ENCODE measurements around the gene HNF1A. TPM values are rescaled to one million over a fixed set of nuclear protein-coding genes. Genes with fewer than 3 reads are reported as not detected.

HNF1A gene
- total RNA-seq, 6 experiments from 2014 or later, result not detected

GRCh38 chr12:121022713-121023112, 44.4 kb downstream of the HNF1A start:
- Mint-ChIP-seq H3K27ac (no peak overlapping the region), H3K4me3 (no peak overlapping the region), H3K9me3 (no peaks in the 10 kb centered on the region), H3K27me3 (ENCODE audit: insufficient read depth) (peaks cover 28% of the 10 kb centered on the region), H3K36me3 (ENCODE audit: low read depth) (no peaks in the 10 kb centered on the region), H3K4me1 (ENCODE audit: low read depth) (peaks cover 8% of the 10 kb centered on the region; the same call in 1 of the 2 replicates)
- no peak for DNase-seq
- TF ChIP-seq, protein P1, sequence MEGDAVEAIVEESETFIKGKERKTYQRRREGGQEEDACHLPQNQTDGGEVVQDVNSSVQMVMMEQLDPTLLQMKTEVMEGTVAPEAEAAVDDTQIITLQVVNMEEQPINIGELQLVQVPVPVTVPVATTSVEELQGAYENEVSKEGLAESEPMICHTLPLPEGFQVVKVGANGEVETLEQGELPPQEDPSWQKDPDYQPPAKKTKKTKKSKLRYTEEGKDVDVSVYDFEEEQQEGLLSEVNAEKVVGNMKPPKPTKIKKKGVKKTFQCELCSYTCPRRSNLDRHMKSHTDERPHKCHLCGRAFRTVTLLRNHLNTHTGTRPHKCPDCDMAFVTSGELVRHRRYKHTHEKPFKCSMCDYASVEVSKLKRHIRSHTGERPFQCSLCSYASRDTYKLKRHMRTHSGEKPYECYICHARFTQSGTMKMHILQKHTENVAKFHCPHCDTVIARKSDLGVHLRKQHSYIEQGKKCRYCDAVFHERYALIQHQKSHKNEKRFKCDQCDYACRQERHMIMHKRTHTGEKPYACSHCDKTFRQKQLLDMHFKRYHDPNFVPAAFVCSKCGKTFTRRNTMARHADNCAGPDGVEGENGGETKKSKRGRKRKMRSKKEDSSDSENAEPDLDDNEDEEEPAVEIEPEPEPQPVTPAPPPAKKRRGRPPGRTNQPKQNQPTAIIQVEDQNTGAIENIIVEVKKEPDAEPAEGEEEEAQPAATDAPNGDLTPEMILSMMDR (IDR thresholded peaks at IDR 0.05), result no peak

DNA sequence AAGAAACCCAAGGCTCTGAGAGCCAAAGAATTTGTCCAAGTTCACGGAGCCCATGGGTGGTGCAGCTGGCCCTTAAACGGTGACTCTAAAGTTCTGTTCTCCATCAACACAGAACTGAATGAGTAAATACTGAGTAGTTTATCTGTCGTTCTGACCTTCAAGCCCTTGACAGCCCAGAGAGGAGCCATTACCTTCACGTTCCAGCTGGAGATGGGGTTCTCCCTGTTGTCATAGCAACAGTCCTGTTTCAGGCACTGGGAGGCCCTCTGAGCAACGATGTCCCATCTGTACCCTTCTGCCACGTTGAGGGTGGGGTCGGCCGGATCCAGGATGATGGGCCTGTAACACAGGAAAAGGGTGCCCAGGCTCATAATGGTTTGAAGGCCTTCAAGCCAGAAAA, 45.5 kb downstream of the HNF1A start:
- Mint-ChIP-seq H3K9me3 (no peaks in the 10 kb centered on the region), H3K4me1 (ENCODE audit: low read depth) (peaks cover 8% of the 10 kb centered on the region; the same call in 1 of the 2 replicates), H3K27ac (no peak overlapping the region), H3K27me3 (ENCODE audit: insufficient read depth) (peaks cover 30% of the 10 kb centered on the region), H3K36me3 (ENCODE audit: low read depth) (no peaks in the 10 kb centered on the region), H3K4me3 (no peak overlapping the region)
- no peak for DNase-seq
- TF ChIP-seq, protein P1 (IDR thresholded peaks at IDR 0.05), result no peak

- Mint-ChIP-seq H3K4me3 (no peak overlapping the region), H3K36me3 (ENCODE audit: low read depth) (no peaks in the 10 kb centered on the region), H3K9me3 (no peaks in the 10 kb centered on the region), H3K27ac (no peak overlapping the region), H3K27me3 (ENCODE audit: insufficient read depth) (peaks cover 24% of the 10 kb centered on the region), H3K4me1 (ENCODE audit: low read depth) (peaks cover 8% of the 10 kb centered on the region; the same call in 1 of the 2 replicates)
- TF ChIP-seq, protein P1 (IDR thresholded peaks at IDR 0.05), result no peak
- no peak for DNase-seq
These were observed 47.3 kb downstream of the HNF1A start for GRCh38 chr12:121025442-121026226.

DNA sequence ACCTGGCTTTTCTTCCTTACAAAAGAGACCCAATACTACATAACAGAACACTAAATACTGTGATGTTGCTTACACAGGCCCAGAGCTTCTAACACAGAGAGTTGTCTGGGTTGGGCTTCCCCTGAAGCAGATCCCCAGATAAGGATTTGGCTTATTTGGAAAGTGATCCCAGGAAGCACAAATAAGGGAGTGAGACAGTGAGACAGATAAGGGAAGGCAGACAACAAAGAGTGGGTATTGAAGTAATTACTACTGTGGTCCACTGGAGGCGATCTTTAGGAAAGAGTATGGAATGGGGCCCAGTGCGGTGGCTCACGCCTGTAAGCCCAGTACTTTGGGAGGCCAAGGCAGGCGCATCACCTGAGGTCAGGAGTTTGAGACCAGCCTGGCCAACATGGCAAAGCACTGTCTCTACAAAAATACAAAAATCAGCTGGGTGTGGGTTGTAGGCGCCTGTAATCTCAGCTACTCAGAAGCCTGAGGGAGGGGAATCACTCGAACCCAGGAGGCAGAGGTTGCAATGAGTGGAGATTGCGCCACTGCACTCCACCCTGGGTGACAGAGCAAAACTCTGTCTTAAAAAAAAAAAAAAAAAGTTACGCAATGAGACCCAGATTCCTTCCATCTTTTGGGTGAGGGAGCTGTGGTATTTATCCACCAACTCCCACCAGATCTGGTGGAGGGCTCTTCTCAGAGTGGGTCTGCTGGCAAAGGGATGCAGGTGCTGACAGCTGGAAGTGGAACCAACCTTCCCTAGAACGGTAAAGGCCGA, 48.1 kb downstream of the HNF1A start:
- H3K4me1 Mint-ChIP-seq (ENCODE audit: low read depth), result peaks cover 8% of the 10 kb centered on the region; the same call in 1 of the 2 replicates
- no peak for DNase-seq
- TF ChIP-seq, protein P1 (IDR thresholded peaks at IDR 0.05), result peak; percentile 46; the same call in 1 of the 2 replicates
- peaks cover 20% of the 10 kb centered on the region for H3K27me3 Mint-ChIP-seq (ENCODE audit: insufficient read depth)
- no peaks in the 10 kb centered on the region for H3K9me3 Mint-ChIP-seq
- H3K4me3 Mint-ChIP-seq, result no peak overlapping the region
- no peaks in the 10 kb centered on the region for H3K36me3 Mint-ChIP-seq (ENCODE audit: low read depth)
- H3K27ac Mint-ChIP-seq, result no peak overlapping the region

GRCh38 chr12:121030576-121031212, 52.4 kb downstream of the HNF1A start:
- Mint-ChIP-seq H3K27ac (no peak overlapping the region), H3K27me3 (ENCODE audit: insufficient read depth) (peaks cover 21% of the 10 kb centered on the region), H3K36me3 (ENCODE audit: low read depth) (no peaks in the 10 kb centered on the region), H3K4me1 (ENCODE audit: low read depth) (peaks cover 22% of the 10 kb centered on the region), H3K4me3 (no peak overlapping the region), H3K9me3 (no peaks in the 10 kb centered on the region)
- DNase-seq, result no peak
- TF ChIP-seq, protein P1 (IDR thresholded peaks at IDR 0.05), result no peak

All from HFFc6 (cell line).